ENCODE results near the gene PRKAG1.

PRKAG1 gene

DNA sequence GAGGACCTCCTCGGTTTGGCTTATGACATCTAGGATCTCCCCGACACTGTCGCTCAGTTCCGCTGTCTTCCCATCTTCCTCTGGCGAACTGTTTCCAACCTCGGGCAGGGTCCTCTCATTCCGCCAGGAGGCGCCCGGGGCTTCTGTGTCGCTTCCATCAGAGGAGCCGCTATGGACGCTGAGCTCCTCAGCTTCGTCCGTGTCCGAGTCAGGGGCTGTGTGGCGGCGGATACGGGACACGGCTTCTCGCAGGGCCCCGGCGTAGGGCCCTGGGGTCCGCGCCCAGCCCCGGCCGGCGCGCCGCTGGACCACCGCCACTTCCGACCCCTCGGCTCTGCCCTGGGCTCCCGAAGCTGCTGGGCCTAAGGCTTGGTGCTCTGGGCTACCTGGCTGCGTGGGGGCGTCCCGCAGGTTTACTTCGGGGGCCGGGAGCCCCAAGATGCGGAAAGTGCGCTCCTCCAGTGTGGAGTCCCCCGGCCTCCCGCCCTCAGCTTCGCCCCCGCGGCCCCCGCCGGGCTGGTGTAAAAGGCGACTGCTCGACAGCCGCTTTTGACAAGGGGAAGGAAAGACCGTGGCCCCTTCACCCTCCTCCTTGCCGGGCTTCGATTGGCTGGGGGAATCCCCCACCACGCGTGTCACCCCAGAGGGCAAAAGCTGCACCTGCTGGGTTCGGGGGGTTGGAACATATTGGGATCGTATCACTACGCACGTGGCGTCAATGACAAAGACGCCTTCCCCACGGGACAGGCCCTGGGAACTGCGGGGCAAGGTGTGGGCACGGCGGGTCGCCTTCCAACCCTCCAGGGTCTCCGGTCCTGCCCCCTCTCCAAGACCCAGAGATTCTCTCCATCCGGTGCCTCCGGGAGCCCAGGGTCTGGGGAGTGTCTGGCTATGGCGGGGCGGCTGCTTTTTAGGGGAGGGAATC lies 21.5 kb downstream of the PRKAG1 start:
- Histone ChIP-seq H3K9ac (ENCODE audit: low read length) (no peak overlapping the region), H3K27me3 (ENCODE audit: control insufficient read depth in 1 of 2, insufficient read depth in 2 of 2, low read length in 2 of 2) (peaks cover 38 to 81% of the 10 kb centered on the region in 2 donors), H3K36me3 (ENCODE audit: insufficient read depth, low read length) (peaks cover 7% of the 10 kb centered on the region), H3K27ac (ENCODE audit: low read depth, low read length) (no peak overlapping the region), H3K9me3 (ENCODE audit: low read length) (no peaks in the 10 kb centered on the region), H3K4me3 (ENCODE audit: low read depth in 1 of 2, low read length in 2 of 2) (peak overlapping the region; percentile 28), H3K4me1 (ENCODE audit: insufficient read depth, low read length) (peaks cover 24% of the 10 kb centered on the region)

DNA sequence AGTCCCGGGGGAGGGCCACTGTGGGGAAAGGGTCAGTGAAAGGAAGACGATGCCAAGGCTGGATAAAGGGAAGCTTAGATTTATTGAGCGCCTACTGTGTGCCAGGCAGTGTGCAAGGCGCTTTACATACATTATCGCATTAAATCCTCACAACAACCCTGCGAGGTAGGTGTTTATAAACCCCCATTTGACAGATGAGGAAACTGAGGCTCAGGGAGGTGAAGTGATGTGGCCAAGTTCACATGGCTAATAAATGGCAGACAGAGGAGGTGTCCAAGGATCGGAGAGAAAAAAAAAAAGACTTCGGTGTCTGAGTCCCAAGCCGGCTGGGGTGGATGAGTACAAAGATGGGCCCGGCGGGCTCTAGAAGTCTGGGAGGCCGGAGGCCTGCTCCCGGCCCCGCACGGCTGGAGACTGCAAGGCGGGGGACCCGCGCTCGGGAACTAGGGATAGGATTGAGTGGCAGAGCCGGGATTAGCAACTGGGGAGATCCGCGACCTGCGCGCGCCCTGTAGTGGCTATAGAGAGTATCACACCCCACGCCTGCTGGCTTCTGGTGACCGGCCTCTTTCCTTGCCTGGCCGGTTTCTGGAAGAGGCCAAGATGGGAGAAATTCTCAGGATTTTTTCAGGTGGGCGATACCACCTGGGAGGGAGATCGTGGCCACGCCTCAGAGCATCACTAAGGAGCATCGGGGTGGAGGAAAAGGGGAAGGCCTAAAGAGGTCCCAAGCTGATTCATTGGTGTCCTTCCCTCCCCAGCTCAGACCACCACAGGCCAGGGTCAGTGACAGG lies 23.3 kb downstream of the PRKAG1 start:
- Histone ChIP-seq H3K4me3 (ENCODE audit: low read depth in 1 of 2, low read length in 2 of 2) (peak overlapping the region in 1 of 2 donors; percentile 43), H3K4me1 (ENCODE audit: insufficient read depth, low read length) (peaks cover 24% of the 10 kb centered on the region), H3K27ac (ENCODE audit: low read depth, low read length) (no peak overlapping the region), H3K27me3 (ENCODE audit: control insufficient read depth in 1 of 2, insufficient read depth in 2 of 2, low read length in 2 of 2) (peaks cover 26 to 66% of the 10 kb centered on the region in 2 donors), H3K36me3 (ENCODE audit: insufficient read depth, low read length) (no peaks in the 10 kb centered on the region), H3K9ac (ENCODE audit: low read length) (no peak overlapping the region), H3K9me3 (ENCODE audit: low read length) (no peaks in the 10 kb centered on the region)

DNA sequence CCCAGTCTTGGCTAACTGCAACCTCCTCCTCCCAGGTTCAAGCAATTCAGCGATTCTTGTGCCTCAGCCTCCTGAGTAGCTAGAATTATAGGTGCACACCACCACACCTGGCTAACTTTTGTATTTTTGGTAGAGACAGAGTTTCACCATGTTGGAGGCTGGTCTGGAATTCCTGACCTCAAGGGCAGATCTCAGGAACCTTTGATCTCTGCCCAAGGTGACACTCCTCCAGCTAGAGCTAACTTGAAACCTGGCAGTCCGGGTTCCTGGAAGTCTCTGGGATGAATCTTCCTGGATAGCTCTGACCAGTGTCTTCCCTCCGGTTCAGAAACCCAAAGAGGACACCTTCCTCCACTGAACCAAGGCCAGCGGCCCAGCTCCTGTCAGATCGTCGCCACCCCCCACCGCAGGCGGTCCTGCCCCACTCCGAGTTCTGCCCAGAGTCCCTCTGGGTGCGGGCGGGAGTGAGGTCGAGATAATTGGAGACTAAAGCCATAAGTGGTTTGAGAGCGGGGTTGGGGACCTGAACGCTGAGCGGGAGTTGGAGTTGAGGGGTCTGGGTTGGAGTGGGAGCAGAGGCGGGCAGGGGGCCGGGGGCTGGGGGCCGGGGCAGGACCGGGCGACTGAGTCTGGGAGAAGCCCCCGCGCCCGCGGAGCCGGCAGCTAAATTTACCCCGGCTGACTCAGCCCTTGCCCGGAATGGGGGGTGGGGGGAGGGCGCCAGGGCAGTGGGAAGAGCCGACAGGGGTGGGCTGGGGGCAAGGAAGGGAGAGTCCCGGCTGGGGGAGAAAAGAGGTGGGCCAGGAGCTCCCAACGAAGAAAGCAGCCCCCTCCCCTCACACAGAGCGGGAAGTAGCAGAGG lies 24.1 kb downstream of the PRKAG1 start:
- Histone ChIP-seq H3K27me3 (ENCODE audit: control insufficient read depth in 1 of 2, insufficient read depth in 2 of 2, low read length in 2 of 2) (peaks cover 18 to 60% of the 10 kb centered on the region in 2 donors), H3K4me1 (ENCODE audit: insufficient read depth, low read length) (peaks cover 16% of the 10 kb centered on the region), H3K9me3 (ENCODE audit: low read length) (no peaks in the 10 kb centered on the region), H3K4me3 (ENCODE audit: low read depth in 1 of 2, low read length in 2 of 2) (no peak overlapping the region), H3K9ac (ENCODE audit: low read length) (no peak overlapping the region), H3K27ac (ENCODE audit: low read depth, low read length) (no peak overlapping the region), H3K36me3 (ENCODE audit: insufficient read depth, low read length) (no peaks in the 10 kb centered on the region)

DNA sequence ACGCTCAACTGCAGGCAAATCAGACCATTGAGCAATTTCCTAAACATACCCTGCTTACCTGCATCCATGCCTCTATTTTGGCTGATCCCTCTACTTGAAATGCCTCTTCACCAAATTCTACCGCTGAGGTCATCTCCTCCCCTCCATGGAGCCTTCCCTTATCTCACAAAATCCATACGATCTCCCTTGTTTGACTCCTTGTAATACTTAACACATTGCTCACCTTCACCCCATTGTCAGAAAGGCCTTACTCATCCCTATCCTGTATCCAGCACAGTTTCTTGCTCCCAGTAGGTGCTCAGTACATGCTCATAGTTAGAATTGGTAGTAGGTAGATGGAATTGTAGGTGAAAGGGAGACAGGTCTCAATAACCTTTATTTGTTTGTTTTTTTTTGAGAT lies 24.8 kb downstream of the PRKAG1 start:
- H3K27ac ChIP-seq (ENCODE audit: low read depth, low read length): no peak overlapping the region
- H3K9ac ChIP-seq (ENCODE audit: low read length): no peak overlapping the region
- peaks cover 16 to 61% of the 10 kb centered on the region in 2 donors for H3K27me3 ChIP-seq (ENCODE audit: control insufficient read depth in 1 of 2, insufficient read depth in 2 of 2, low read length in 2 of 2)
- no peak overlapping the region for H3K4me3 ChIP-seq (ENCODE audit: low read depth in 1 of 2, low read length in 2 of 2)
- H3K4me1 ChIP-seq (ENCODE audit: insufficient read depth, low read length): peaks cover 12% of the 10 kb centered on the region
- H3K36me3 ChIP-seq (ENCODE audit: insufficient read depth, low read length): no peaks in the 10 kb centered on the region
- H3K9me3 ChIP-seq (ENCODE audit: low read length): no peaks in the 10 kb centered on the region

DNA sequence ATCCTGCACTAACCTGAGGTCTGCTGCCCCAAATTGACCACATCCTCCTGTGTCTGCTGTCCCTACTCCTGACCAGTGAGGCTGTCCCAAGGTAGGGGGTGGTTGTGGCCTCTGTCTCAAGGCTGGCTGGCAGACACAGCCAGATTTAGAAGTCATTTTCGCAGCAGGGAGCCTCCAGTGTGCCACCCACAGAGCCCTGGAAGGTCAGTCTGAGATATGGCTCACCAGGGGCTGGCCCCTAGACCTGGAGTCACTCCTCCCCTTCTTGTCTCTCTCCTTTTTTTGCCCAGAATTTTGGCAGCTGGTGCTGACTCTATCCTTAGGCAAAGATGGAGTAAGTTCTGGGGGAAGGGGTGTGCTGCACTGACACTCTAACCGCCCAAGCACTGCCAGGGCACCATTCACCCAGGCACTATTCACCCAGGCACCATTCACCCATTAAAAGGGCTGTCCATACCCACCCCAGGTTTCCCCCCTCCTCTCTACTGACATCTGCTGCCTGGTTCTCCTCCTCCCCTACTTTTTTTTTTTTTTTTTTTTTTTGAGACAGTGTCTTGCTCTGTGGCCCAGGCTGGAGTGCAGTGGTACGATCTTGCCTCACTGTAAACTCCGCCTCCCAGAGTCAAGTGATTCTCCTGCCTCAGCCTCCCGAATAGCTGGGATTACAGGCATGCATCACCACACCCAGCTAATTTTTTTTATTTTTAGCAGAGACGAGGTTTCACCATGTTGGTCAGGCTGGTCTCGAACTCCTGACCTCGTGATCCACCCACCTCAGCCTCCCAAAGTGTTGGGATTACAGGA lies 27.1 kb downstream of the PRKAG1 start:
- Histone ChIP-seq H3K36me3 (ENCODE audit: insufficient read depth, low read length) (no peaks in the 10 kb centered on the region), H3K27ac (ENCODE audit: low read depth, low read length) (no peak overlapping the region), H3K4me1 (ENCODE audit: insufficient read depth, low read length) (no peaks in the 10 kb centered on the region), H3K9ac (ENCODE audit: low read length) (no peak overlapping the region), H3K4me3 (ENCODE audit: low read depth in 1 of 2, low read length in 2 of 2) (no peak overlapping the region), H3K9me3 (ENCODE audit: low read length) (no peaks in the 10 kb centered on the region), H3K27me3 (ENCODE audit: control insufficient read depth in 1 of 2, insufficient read depth in 2 of 2, low read length in 2 of 2) (peaks cover 16 to 62% of the 10 kb centered on the region in 2 donors)

DNA sequence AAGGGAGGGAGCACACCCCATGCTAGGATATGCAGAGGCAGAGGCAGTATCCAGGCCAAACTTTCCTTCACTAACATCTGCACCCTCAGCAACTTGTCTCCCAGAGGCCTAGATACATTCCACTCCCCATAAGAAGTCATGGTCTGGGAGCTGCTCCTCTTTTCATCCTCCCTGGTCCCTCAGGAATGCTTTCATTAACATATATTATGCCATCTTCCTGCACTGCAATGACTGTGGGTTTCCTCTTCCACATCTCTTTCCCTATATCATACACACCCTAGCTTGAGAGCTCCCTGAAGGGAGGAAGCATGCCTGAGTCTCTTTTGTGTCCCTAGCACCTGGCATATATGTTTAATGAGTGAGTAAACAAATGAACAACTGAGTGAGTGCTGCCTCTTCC lies 28.0 kb downstream of the PRKAG1 start:
- Histone ChIP-seq H3K4me3 (ENCODE audit: low read depth in 1 of 2, low read length in 2 of 2) (no peak overlapping the region), H3K4me1 (ENCODE audit: insufficient read depth, low read length) (no peaks in the 10 kb centered on the region), H3K9me3 (ENCODE audit: low read length) (no peaks in the 10 kb centered on the region), H3K9ac (ENCODE audit: low read length) (no peak overlapping the region), H3K36me3 (ENCODE audit: insufficient read depth, low read length) (no peaks in the 10 kb centered on the region), H3K27ac (ENCODE audit: low read depth, low read length) (no peak overlapping the region), H3K27me3 (ENCODE audit: control insufficient read depth in 1 of 2, insufficient read depth in 2 of 2, low read length in 2 of 2) (peaks cover 16 to 66% of the 10 kb centered on the region in 2 donors)

DNA sequence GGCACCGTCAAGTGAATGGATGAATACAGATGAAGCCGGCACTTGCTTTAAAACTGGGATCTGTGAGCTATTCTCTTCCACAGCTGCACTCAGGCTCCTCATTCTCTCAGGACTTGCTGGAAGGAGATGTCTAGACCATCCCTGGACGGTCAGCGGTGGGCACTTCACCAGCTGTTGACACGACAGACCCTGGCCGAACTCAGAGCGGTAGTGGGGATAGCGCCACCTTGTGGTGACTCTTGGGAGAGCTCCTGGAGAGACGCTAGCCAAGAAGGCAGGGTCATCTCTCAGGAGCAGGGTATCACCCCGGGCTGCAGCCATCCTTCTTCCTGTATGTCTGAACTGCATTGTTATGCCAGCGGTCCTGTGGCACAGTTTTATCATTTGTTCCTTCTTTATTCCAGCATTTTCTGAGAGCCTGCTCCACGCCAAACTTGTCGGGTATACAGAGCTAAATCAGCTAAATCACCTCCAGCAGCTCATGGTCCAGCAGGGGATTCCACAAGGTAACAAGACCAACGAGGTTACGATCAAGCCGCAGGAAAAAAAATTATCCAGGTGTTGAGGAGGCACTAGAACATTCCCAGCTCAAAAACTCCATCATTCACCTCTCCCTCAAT lies 30.4 kb downstream of the PRKAG1 start:
- H3K27ac ChIP-seq (ENCODE audit: low read depth, low read length): no peak overlapping the region
- no peaks in the 10 kb centered on the region for H3K36me3 ChIP-seq (ENCODE audit: insufficient read depth, low read length)
- no peaks in the 10 kb centered on the region for H3K4me1 ChIP-seq (ENCODE audit: insufficient read depth, low read length)
- peaks cover 0 to 47% of the 10 kb centered on the region in 2 donors for H3K27me3 ChIP-seq (ENCODE audit: control insufficient read depth in 1 of 2, insufficient read depth in 2 of 2, low read length in 2 of 2)
- H3K4me3 ChIP-seq (ENCODE audit: low read depth in 1 of 2, low read length in 2 of 2): no peak overlapping the region
- H3K9ac ChIP-seq (ENCODE audit: low read length): no peak overlapping the region
- no peaks in the 10 kb centered on the region for H3K9me3 ChIP-seq (ENCODE audit: low read length)

DNA sequence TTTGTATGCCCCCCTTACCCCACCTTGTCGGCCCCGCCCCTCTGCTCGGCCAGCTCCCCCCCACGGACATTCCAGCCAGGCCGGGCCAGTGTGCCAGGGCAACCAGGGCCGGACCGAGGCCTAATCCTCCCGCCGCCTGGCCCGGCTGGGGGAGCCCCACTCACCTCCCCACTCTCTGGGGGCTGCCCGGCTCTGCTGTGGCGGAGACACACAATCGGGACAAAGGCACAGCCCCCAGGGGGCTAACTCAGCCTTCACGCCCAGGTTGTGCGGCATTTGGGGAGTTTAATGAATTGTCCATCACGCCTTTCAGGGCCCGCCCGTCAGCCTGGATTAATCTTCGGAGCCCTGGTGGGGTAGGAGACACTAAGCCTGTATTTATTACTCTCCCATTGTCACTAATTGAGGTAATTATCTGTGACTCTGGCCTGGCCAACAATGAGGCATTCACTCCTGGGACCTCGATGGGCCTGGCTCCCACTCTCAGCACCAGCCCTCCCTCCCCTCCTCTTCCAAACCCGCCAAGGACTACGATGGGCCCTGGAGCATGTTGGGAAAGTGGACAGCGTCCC lies 31.8 kb downstream of the PRKAG1 start:
- no peaks in the 10 kb centered on the region for H3K36me3 ChIP-seq (ENCODE audit: insufficient read depth, low read length)
- peaks cover 8 to 54% of the 10 kb centered on the region in 2 donors for H3K27me3 ChIP-seq (ENCODE audit: control insufficient read depth in 1 of 2, insufficient read depth in 2 of 2, low read length in 2 of 2)
- H3K27ac ChIP-seq (ENCODE audit: low read depth, low read length): no peak overlapping the region
- no peak overlapping the region for H3K4me3 ChIP-seq (ENCODE audit: low read depth in 1 of 2, low read length in 2 of 2)
- H3K4me1 ChIP-seq (ENCODE audit: insufficient read depth, low read length): no peaks in the 10 kb centered on the region
- no peaks in the 10 kb centered on the region for H3K9me3 ChIP-seq (ENCODE audit: low read length)
- H3K9ac ChIP-seq (ENCODE audit: low read length): no peak overlapping the region

DNA sequence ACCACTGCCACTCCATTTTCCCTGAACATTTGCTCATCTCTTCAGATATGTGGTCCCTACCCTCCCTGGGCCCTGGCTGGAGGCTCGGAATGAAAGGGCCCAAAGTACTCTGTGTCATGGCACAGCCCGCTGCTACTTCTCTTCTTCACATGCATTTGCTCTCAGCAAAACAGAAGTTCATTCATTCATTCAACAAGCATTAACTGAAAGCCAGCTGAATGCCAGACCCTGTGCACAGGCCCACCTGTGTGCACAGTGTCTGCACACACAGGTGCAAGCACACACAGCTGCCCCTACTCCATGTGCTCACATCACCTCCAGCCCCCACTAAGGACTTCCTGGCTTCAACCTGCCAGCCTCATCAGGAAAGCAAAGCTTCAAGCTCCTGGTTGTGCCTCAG lies 32.7 kb downstream of the PRKAG1 start:
- Histone ChIP-seq H3K4me1 (ENCODE audit: insufficient read depth, low read length) (peaks cover 1% of the 10 kb centered on the region), H3K9me3 (ENCODE audit: low read length) (no peaks in the 10 kb centered on the region), H3K27me3 (ENCODE audit: control insufficient read depth in 1 of 2, insufficient read depth in 2 of 2, low read length in 2 of 2) (peaks cover 17 to 63% of the 10 kb centered on the region in 2 donors), H3K9ac (ENCODE audit: low read length) (no peak overlapping the region), H3K27ac (ENCODE audit: low read depth, low read length) (no peak overlapping the region), H3K4me3 (ENCODE audit: low read depth in 1 of 2, low read length in 2 of 2) (no peak overlapping the region), H3K36me3 (ENCODE audit: insufficient read depth, low read length) (no peaks in the 10 kb centered on the region)

DNA sequence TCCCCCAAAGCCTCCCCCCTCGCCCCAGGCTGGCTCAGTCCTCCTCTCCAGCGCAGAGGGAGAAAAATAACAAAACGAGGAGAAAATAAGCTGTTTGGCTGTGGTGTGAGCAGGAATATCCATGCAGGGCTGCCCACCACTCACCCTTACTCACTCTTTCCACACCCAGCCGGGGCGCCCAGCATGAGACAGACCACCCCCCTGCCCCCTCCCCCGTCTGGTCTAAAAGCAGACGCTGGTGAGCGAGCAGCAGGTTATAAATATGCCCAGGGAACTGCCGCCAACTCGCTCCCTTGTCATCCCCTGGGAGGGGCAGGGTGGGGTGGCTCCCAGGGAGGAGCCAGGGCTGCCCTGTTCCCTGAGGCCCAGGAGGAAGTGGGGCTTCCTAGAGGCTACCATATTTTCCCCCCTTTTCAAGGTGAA lies 33.1 kb downstream of the PRKAG1 start:
- Histone ChIP-seq H3K9me3 (ENCODE audit: low read length) (no peaks in the 10 kb centered on the region), H3K27ac (ENCODE audit: low read depth, low read length) (no peak overlapping the region), H3K4me3 (ENCODE audit: low read depth in 1 of 2, low read length in 2 of 2) (no peak overlapping the region), H3K4me1 (ENCODE audit: insufficient read depth, low read length) (peaks cover 5% of the 10 kb centered on the region), H3K27me3 (ENCODE audit: control insufficient read depth in 1 of 2, insufficient read depth in 2 of 2, low read length in 2 of 2) (peaks cover 21 to 67% of the 10 kb centered on the region in 2 donors), H3K9ac (ENCODE audit: low read length) (no peak overlapping the region), H3K36me3 (ENCODE audit: insufficient read depth, low read length) (no peaks in the 10 kb centered on the region)

Data from muscle layer of colon (tissue), 2 donors.